GM21723 (cell line): ENCODE measurements around the gene TCIRG1.
"Not testable (repeated sequence)": the region's sequence is repeated elsewhere in the genome, so short reads cannot be mapped to it uniquely, and the experiment has no call there.

Experiments used
- ATAC-seq: cut with Tn5 transposase; IDR thresholded peaks from one replicate; pipeline ENCODE4 v1.9.1; 2021; ENCODE audit warnings: mild to moderate bottlenecking, moderate library complexity; ENCODE audit not compliant: unreplicated experiment

The TCIRG1 gene

GRCh38 chr11:68077617-68078582 is 39.1 kb downstream of the TCIRG1 start:
- ATAC-seq = no peak

GRCh38 chr11:68080860-68081259 is 42.0 kb downstream of the TCIRG1 start:
- no peak for ATAC-seq

GRCh38 chr11:68081691-68082090 is 42.9 kb downstream of the TCIRG1 start:
- ATAC-seq = no peak

GRCh38 chr11:68082481-68082880 is 43.7 kb downstream of the TCIRG1 start:
- no peak for ATAC-seq

GRCh38 chr11:68083517-68083916 is 44.7 kb downstream of the TCIRG1 start:
- ATAC-seq = no peak

GRCh38 chr11:68089679-68090078 is 50.9 kb downstream of the TCIRG1 start:
- no peak for ATAC-seq

- no peak for ATAC-seq
Observed at GRCh38 chr11:68090287-68090686, 51.5 kb downstream of the TCIRG1 start.

- ATAC-seq = no peak
Observed at GRCh38 chr11:68090706-68091105, 51.9 kb downstream of the TCIRG1 start.

- ATAC-seq = no peak
Observed at GRCh38 chr11:68092411-68092810, 53.6 kb downstream of the TCIRG1 start.

GRCh38 chr11:68092946-68093345 is 54.1 kb downstream of the TCIRG1 start:
- not testable (repeated sequence) for ATAC-seq

GRCh38 chr11:68093565-68093964 is 54.7 kb downstream of the TCIRG1 start:
- ATAC-seq = no peak

- no peak for ATAC-seq
Observed at GRCh38 chr11:68096962-68097361, 58.1 kb downstream of the TCIRG1 start.

- ATAC-seq = no peak
Observed at GRCh38 chr11:68099057-68099456, 60.2 kb downstream of the TCIRG1 start.

- ATAC-seq = no peak
Observed at GRCh38 chr11:68099474-68100405, 60.9 kb downstream of the TCIRG1 start.
